PC-3 (cell line): Measurements from ENCODE around the gene STAT3.

ENCODE experiments used
- EZH2 ChIP-seq: fragments of 300-600 bp; sonication (generic); IDR thresholded peaks from one replicate; pipeline ENCODE4 v1.6.1; 2017; ENCODE audit warnings: antibody characterized with exemption, mild to moderate bottlenecking, low read length; ENCODE audit not compliant: unreplicated experiment
- TF ChIP-seq, protein P1 (sequence below): fragments of 300-600 bp; sonication (generic); conservative IDR thresholded peaks from 2 replicates; pipeline ENCODE4 v1.5.1; 2017; ENCODE audit warnings: antibody characterized with exemption, low read depth, mild to moderate bottlenecking, low read length

DNA sequence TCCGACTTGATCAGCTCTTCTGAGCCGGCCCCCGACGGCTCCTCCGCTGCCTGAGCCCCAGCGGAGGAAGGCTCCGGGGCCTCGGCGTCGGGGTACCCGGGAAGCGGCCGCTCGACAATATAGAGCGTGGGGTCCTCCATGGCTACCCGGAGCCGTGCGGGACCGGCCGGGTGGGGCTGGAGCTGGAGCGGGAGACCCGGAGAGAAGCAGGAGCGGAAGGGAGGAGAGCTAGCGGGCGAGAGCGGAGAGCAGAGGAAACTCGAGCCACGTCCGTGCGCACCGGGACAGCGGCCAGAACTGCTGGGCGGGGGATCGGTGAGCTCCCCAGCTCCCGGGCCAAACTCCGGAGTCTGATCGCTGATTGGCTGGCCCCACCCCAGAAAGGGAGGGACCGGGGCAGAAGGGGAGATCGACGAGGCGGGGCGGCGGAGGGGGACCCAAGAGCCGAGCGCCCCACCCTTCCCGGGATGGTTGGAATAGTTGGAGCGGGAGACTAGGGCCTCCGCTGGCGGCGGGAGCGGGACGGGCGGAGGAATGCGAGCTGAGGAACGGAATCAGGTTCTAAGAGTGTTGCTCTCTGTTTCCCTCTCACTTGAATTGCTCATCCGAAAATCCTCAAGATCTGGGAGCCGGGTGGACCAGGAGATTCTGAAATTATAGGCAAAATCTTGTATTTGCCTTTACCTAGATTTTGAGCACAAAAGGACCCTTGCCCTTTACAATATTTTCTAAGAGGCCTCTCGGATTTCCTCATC is 34.9 kb upstream of the STAT3 start, which contains the start of gene CAVIN1:
- TF ChIP-seq, protein P1, sequence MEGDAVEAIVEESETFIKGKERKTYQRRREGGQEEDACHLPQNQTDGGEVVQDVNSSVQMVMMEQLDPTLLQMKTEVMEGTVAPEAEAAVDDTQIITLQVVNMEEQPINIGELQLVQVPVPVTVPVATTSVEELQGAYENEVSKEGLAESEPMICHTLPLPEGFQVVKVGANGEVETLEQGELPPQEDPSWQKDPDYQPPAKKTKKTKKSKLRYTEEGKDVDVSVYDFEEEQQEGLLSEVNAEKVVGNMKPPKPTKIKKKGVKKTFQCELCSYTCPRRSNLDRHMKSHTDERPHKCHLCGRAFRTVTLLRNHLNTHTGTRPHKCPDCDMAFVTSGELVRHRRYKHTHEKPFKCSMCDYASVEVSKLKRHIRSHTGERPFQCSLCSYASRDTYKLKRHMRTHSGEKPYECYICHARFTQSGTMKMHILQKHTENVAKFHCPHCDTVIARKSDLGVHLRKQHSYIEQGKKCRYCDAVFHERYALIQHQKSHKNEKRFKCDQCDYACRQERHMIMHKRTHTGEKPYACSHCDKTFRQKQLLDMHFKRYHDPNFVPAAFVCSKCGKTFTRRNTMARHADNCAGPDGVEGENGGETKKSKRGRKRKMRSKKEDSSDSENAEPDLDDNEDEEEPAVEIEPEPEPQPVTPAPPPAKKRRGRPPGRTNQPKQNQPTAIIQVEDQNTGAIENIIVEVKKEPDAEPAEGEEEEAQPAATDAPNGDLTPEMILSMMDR, result no peak
- no peak for TF ChIP-seq EZH2
